Measurements from ENCODE around the gene TMEM231.
"Not testable (repeated sequence)": the region's sequence is repeated elsewhere in the genome, so short reads cannot be mapped to it uniquely, and the experiment has no call there.

Gene TMEM231

GRCh38 chr16:75566758-75567255, 10.8 kb upstream of the TMEM231 start:
- no peak for DNase-seq (ENCODE audit: low spot score)

GRCh38 chr16:75566040-75566757, 10.1 kb upstream of the TMEM231 start, which contains the start of gene GABARAPL2:
GABARAPL2 (plus strand) TSS chr16:75566379; CDS start chr16:75566487, 108 bp downstream.
- DNase-seq (ENCODE audit: low spot score) = peak; percentile 90

GRCh38 chr16:75565640-75566039, 9.6 kb upstream of the TMEM231 start:
- DNase-seq (ENCODE audit: low spot score) = no peak

GRCh38 chr16:75559564-75560372, 3.7 kb upstream of the TMEM231 start:
- peak; percentile 27 for DNase-seq (ENCODE audit: low spot score)

GRCh38 chr16:75558846-75559401, 2.9 kb upstream of the TMEM231 start:
- no peak for DNase-seq (ENCODE audit: low spot score)

GRCh38 chr16:75556431-75556950, 439 bp upstream of the TMEM231 start:
- no peak for DNase-seq (ENCODE audit: low spot score)

- DNase-seq (ENCODE audit: low spot score) = peak; percentile 92
These were observed 792 bp downstream of the TMEM231 start for GRCh38 chr16:75555213-75555706.

- DNase-seq (ENCODE audit: low spot score) = no peak
These were observed 3.1 kb downstream of the TMEM231 start for GRCh38 chr16:75552951-75553350.

- DNase-seq (ENCODE audit: low spot score) = no peak
These were observed 5.8 kb downstream of the TMEM231 start for GRCh38 chr16:75550211-75550662.

- DNase-seq (ENCODE audit: low spot score) = not testable (repeated sequence)
These were observed 7.6 kb downstream of the TMEM231 start for GRCh38 chr16:75548456-75548855.

GRCh38 chr16:75546293-75546692, 9.8 kb downstream of the TMEM231 start:
- DNase-seq (ENCODE audit: low spot score) = no peak

- DNase-seq (ENCODE audit: low spot score) = not testable (repeated sequence)
These were observed 10.2 kb downstream of the TMEM231 start for GRCh38 chr16:75545879-75546278.

- not testable (repeated sequence) for DNase-seq (ENCODE audit: low spot score)
These were observed 13.6 kb downstream of the TMEM231 start for GRCh38 chr16:75542462-75542861.

- no peak for DNase-seq (ENCODE audit: low spot score)
These were observed 14.8 kb downstream of the TMEM231 start for GRCh38 chr16:75541236-75541635.

GRCh38 chr16:75538882-75539565, 17.0 kb downstream of the TMEM231 start:
- not testable (repeated sequence) for DNase-seq (ENCODE audit: low spot score)

- DNase-seq (ENCODE audit: low spot score) = no peak
These were observed 18.3 kb downstream of the TMEM231 start for GRCh38 chr16:75537776-75538175.

GRCh38 chr16:75535901-75536300, 20.2 kb downstream of the TMEM231 start, which contains the start of gene CHST5:
CHST5 (minus strand) TSS chr16:75536108; CDS start chr16:75530384, 5,724 bp downstream.
- DNase-seq (ENCODE audit: low spot score) = no peak

- no peak for DNase-seq (ENCODE audit: low spot score)
These were observed 20.7 kb downstream of the TMEM231 start for GRCh38 chr16:75535211-75535843.

GRCh38 chr16:75534560-75535205, 21.4 kb downstream of the TMEM231 start:
- DNase-seq (ENCODE audit: low spot score) = no peak

GRCh38 chr16:75532791-75533190, 23.3 kb downstream of the TMEM231 start:
- no peak for DNase-seq (ENCODE audit: low spot score)
